HL-60 (cell line): Measurements from ENCODE around the gene OPHN1.

Source experiments
- CTCF ChIP-seq: IDR thresholded peaks from one replicate; pipeline ENCODE4 v1.5.1; 2011; ENCODE audit warnings: low read length, control low read depth, inconsistent platforms; ENCODE audit not compliant: insufficient read depth
- POLR2AphosphoS5 ChIP-seq: IDR thresholded peaks from 2 replicates; pipeline ENCODE4 v1.6.1; 2012; ENCODE audit warnings: low read depth
- REST ChIP-seq: IDR thresholded peaks from 2 replicates; pipeline ENCODE4 v1.6.1; 2012; ENCODE audit warnings: low read depth; ENCODE audit not compliant: insufficient replicate concordance
- SPI1 ChIP-seq: IDR thresholded peaks from 2 replicates; pipeline ENCODE4 v1.6.1; 2012; ENCODE audit warnings: low read depth, mild to moderate bottlenecking, borderline replicate concordance

GRCh38 chrX:68411729-68412128 lies 21.6 kb downstream of the OPHN1 start:
- TF ChIP-seq CTCF, result no peak
- no peak for TF ChIP-seq REST
- no peak for TF ChIP-seq POLR2AphosphoS5
- no peak for TF ChIP-seq SPI1
